Esophagus muscularis mucosa (tissue), 4 donors: ENCODE measurements around the gene TGIF2. TPM values are rescaled to one million over a fixed set of nuclear protein-coding genes. Genes with fewer than 3 reads are reported as not detected.
A peak's percentile ranks its signal among the peaks of the same experiment; 100 is the strongest.

Experiments used
- DNase-seq: peaks from one replicate; pipeline ENCODE4 v3.0.0-alpha.2; 2017; ENCODE audit errors: extremely low spot score
- H3K27ac ChIP-seq, 4 donors: fragments of 200-600 bp; sonication (generic); replicated peaks in 1 of 4; 1 replicate in 3 of 4; 2 replicates in 1 of 4; pipeline ENCODE4 v1.5.1; 2016 to 2019; ENCODE audit warnings: mild to moderate bottlenecking in 1 of 4
- H3K27me3 ChIP-seq, 4 donors: fragments of 200-600 bp; sonication (generic); one replicate each; pipeline versions ENCODE4 v1.5.1 to v1.6.0; 2016 to 2019
- H3K36me3 ChIP-seq, 4 donors: fragments of 200-600 bp; sonication (generic); one replicate each; pipeline ENCODE4 v1.5.1; 2016 to 2019
- H3K4me1 ChIP-seq, 4 donors: fragments of 200-600 bp; sonication (generic); one replicate each; pipeline ENCODE4 v1.5.1; 2016 to 2019
- H3K4me3 ChIP-seq, 4 donors: fragments of 200-600 bp; sonication (generic); 1 replicate in 2 of 4; 2 replicates in 2 of 4; pipeline ENCODE4 v1.5.1; 2016 to 2019; ENCODE audit warnings: mild to moderate bottlenecking in 4 of 4, moderate library complexity in 1 of 4
- H3K9me3 ChIP-seq, 4 donors: fragments of 200-600 bp; sonication (generic); 1 replicate in 3 of 4; 2 replicates in 1 of 4; pipeline ENCODE4 v1.5.1; 2016 to 2019
- CTCF ChIP-seq, 3 experiments: fragments of 200-600 bp in 2 of 3; fragments of 450-650 bp in 1 of 3; sonication (generic) in 2 of 3; IDR thresholded peaks; one replicate each; pipeline ENCODE4 v1.5.1; 2017 to 2019; ENCODE audit warnings: antibody characterized with exemption in 3 of 3, mild to moderate bottlenecking in 2 of 3, moderate library complexity in 1 of 3
- EP300 ChIP-seq: sonication (generic); formaldehyde crosslinking; IDR thresholded peaks from one replicate; pipeline ENCODE4 v1.6.1; 2017; ENCODE audit warnings: antibody characterized with exemption
- POLR2A ChIP-seq: fragments of 450-650 bp; IDR thresholded peaks from one replicate; pipeline ENCODE4 v1.6.1; 2017; ENCODE audit warnings: antibody characterized with exemption, moderate library complexity, mild to moderate bottlenecking, low read depth
- POLR2AphosphoS5 ChIP-seq, 2 donors: sonication (generic); formaldehyde crosslinking; IDR thresholded peaks; one replicate each; pipeline ENCODE4 v1.6.1; 2017; ENCODE audit warnings: antibody characterized with exemption in 2 of 2
- WGBS: methylation state at CpG from one replicate; pipeline ENCODE4 v1.1.5; 2018; 5-methylcytosine and 5-hydroxymethylcytosine counted together
- intact Hi-C: fragments of 100-400 bp; cut with DNase I; formaldehyde crosslinking; loops from one replicate; pipeline ENCODE4 v1.15.1; 2023
- total RNA-seq, 4 donors: library from RNA; depleted of rRNA; stranded (reverse); fragments of >200 nt; gene quantifications; one replicate each; pipeline versions ENCODE4 v1.1.0 to v1.2.1, GENCODE V29; 2016

The TGIF2 gene
- total RNA-seq, 4 donors from 2014 or later: 5.8 to 18.5 (median 10.6) TPM

DNA sequence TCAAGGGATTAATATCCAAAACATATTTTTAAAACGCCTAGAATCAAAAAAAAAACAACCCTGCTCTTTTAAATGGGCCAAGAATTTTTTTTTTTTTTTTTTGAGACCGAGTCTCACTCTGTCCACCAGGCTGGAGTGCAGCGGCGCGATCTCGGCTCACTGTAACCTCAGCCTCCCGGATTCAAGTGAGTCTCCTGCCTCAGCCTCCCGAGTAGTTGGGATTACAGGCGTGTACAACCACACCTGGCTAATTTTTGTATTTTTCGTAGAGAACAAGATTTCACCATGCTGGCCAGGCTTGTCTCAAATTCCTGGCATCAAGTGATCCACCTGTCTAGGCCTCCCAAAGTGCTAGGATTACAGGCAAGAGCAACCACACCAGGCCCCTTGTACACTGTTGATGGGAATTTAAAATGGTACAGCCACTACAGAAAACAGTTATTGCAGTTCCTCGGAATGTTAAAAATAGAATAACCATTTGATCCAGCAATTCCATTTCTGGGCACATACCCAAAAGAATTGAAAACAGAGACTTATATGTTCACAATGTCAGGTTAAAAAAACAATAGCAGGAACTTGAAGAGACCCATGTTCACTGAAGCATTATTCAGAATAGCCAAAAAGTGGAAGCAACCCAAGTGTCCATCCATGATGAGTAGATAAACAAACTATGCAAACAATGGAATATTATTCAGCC is 35.2 kb upstream of the TGIF2 start:
- H3K27me3 ChIP-seq: no peaks in the 10 kb centered on the region
- WGBS: 58% methylated on average over 11 of the region's 11 CpGs
- no peak for DNase-seq
- no peak overlapping the region for H3K4me3 ChIP-seq
- intact Hi-C loops: no loop called here
- H3K27ac ChIP-seq: peak overlapping the region; percentile 95 to 99 (median 98)
- peaks cover 18 to 54% (median 48%) of the 10 kb centered on the region in 4 donors for H3K4me1 ChIP-seq
- H3K36me3 ChIP-seq: peaks cover 0 to 6% (median 0%) of the 10 kb centered on the region in 4 donors
- no peaks in the 10 kb centered on the region for H3K9me3 ChIP-seq
- TF ChIP-seq POLR2AphosphoS5 (IDR thresholded peaks at IDR 0.05) (peak; percentile 28 to 34), CTCF (IDR thresholded peaks at IDR 0.05) (peak in 1 of 3 experiments; percentile 26), EP300 (no peak), POLR2A (no peak)

DNA sequence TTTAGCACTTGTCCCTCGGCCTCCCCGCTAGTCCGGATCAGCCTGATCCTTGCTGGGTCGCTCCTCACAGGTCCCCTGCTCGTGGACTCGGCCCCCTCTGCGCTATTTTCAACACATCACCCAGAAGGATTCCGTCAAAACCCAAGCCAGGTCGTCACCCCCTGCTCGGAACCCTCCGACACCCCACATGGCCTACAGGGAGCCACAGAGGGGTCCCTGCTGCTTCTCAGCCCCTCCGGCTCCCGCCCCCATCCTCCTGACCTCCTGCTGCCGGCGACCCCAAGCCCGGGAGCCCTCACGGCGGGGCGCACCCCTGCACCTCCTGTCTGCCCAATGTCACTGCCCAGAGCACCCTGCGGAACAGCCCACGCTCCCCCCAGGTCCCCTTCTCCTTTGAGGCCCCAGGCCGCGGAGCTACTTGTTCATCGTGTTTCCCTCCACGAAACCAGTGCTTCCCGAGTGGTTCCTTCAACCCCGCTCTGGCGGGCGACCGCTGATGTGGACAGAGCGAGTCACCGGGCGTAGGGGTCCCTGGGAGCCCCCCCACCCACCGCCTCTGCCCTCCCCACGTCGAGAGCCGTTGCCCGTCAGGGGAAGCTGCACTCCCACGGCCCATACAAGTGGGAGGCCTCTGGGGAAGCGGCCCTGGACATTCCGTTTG is 32.7 kb upstream of the TGIF2 start:
- Histone ChIP-seq H3K9me3 (no peaks in the 10 kb centered on the region), H3K4me1 (peaks cover 43 to 79% (median 73%) of the 10 kb centered on the region in 4 donors), H3K4me3 (peak overlapping the region; percentile 73 to 92 (median 88)), H3K36me3 (peaks cover 0 to 19% (median 12%) of the 10 kb centered on the region in 4 donors), H3K27ac (peak overlapping the region; percentile 95 to 99 (median 98)), H3K27me3 (no peaks in the 10 kb centered on the region)
- intact Hi-C loops: loop anchor here (5.0 kb wide), 1 partner anchor 78 kb away; no protein-coding TSS in a partner anchor
- TF ChIP-seq POLR2AphosphoS5 (IDR thresholded peaks at IDR 0.05) (peak in 1 of 2 donors; percentile 18), CTCF (IDR thresholded peaks at IDR 0.05) (no peak)
- DNase-seq: no peak
- 33% methylated on average over 30 of the region's 41 CpGs for WGBS

DNA sequence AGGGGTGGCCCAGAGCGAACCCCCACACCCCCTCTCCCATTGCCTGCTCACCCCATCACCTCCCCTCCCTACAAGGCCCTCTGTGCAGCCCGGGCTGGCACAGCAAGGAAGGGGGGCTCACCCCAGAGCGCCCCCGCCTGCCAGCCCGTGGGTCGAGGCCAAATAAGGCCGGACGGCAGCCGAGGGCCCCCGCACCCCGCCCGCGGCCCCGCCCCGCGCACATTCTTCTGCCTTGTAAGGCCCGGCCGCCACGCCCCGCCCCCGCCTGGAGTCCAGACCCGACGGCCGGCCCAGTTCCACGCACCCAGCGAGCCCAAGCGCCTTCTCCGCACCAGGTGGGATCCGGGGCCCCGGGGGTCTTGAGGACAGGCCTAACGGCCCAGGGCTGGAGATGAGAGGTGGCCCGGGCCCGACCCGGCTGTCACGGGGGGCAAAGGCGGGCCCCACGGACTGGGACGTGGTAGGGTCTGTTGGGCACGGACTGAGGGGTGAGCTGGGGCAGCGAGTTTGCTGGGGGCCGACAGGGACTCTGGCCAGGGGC is 32.1 kb upstream of the TGIF2 start, which contains the start of gene MYL9:
Gene MYL9, plus strand, starts transcription at position 293 of the 541 bp plus-strand sequence. CDS start 3,366 bp downstream, outside the sequence.
- Histone ChIP-seq H3K4me1 (peaks cover 48 to 85% (median 80%) of the 10 kb centered on the region in 4 donors), H3K27ac (peak within 1 kb of the TSS; percentile 95 to 99 (median 98)), H3K27me3 (no peaks in the 10 kb centered on the region), H3K4me3 (peak within 1 kb of the TSS; percentile 73 to 92 (median 88)), H3K36me3 (peaks cover 0 to 26% (median 18%) of the 10 kb centered on the region in 4 donors), H3K9me3 (no peaks in the 10 kb centered on the region)
- TF ChIP-seq POLR2A (no peak), CTCF (IDR thresholded peaks at IDR 0.05) (no peak), EP300 (no peak), POLR2AphosphoS5 (IDR thresholded peaks at IDR 0.05) (peak in 1 of 2 donors; percentile 93)
- intact Hi-C loops: loop anchor here (5.0 kb wide), 1 partner anchor 79 kb away; no protein-coding TSS in a partner anchor
- DNase-seq: peak; percentile 96
- WGBS: 10% methylated on average over 4 of the region's 41 CpGs

DNA sequence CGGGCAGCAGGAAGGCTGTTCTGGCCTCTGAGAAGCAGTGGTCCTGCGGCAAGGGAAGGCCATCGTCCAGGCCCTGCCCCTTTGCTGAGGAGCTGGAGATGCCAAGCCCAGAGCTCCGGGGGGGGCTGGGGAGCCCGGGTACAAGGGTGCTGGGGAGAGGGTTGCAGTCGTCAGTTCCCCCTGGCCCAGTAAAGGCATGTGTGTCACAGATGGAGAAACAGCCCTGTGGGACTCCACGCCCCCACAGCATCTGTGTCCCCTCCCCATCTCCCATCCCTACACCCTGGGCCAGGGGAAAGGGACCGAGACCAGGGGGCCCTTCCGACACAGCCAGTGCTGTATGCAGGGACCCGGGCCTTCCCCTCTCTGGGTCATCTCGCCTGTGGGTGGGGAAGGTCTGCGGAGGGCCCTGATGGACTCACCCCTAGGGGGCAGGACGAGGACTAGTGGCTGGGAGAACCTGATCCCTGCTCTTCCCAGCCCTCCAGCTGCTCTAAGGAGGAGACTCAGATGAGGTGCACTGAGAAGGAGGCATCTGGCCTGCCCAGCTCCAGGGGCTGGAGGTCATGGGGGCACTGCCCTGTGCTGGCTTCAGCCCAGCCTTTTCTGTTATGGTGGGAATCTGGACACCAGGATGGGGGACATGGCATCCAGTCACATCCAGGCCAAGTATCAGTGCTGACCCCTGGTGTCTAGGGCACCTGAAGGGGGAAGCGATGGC is 31.5 kb upstream of the TGIF2 start:
- TF ChIP-seq POLR2AphosphoS5 (IDR thresholded peaks at IDR 0.05) (peak in 1 of 2 donors; percentile 38), CTCF (IDR thresholded peaks at IDR 0.05) (peak; percentile 61 to 75 (median 69)), EP300 (no peak)
- intact Hi-C loops: loop anchor here (5.0 kb wide), 1 partner anchor 80 kb away; no protein-coding TSS in a partner anchor
- Histone ChIP-seq H3K36me3 (peaks cover 6 to 32% (median 24%) of the 10 kb centered on the region in 4 donors), H3K4me1 (peaks cover 53 to 91% (median 86%) of the 10 kb centered on the region in 4 donors), H3K4me3 (peak overlapping the region; percentile 73 to 92 (median 88)), H3K9me3 (no peaks in the 10 kb centered on the region), H3K27me3 (no peaks in the 10 kb centered on the region), H3K27ac (peak overlapping the region; percentile 95 to 99 (median 98))
- WGBS: 17% methylated on average over 3 of the region's 14 CpGs
- no peak for DNase-seq
